Measurements from ENCODE around the gene SHC3. TPM values are rescaled to one million over a fixed set of nuclear protein-coding genes. Genes with fewer than 3 reads are reported as not detected.

The SHC3 gene
- total RNA-seq, 2 donors from 2014 or later: 1.0 to 1.7 TPM

DNA sequence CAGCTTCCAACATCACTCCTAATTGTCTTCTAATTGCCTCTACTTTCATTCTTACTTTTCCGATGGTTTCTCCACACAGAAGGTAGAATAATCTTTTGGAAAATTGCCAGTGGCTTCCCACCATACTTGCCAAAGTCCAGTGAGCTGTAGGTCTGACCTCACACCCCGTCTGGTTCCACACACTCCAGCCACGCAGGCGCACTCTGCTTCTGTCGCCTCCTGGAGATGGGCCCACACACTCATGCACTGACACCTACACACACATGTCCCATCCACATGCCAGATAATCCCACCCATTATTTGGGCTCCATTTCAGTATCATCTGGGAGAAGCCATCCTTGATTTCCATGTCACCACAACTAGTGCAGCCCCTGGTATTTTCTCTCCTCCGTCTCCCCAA is 12.7 kb downstream of the SHC3 start:
- TF ChIP-seq CTCF (IDR thresholded peaks at IDR 0.05): no peak
- Histone ChIP-seq H3K4me1 (no peaks in the 10 kb centered on the region), H3K4me3 (no peak overlapping the region), H3K9me3 (no peaks in the 10 kb centered on the region), H3K27ac (no peak overlapping the region), H3K27me3 (no peaks in the 10 kb centered on the region), H3K36me3 (no peaks in the 10 kb centered on the region)
- no peak for DNase-seq (ENCODE audit: low spot score)

DNA sequence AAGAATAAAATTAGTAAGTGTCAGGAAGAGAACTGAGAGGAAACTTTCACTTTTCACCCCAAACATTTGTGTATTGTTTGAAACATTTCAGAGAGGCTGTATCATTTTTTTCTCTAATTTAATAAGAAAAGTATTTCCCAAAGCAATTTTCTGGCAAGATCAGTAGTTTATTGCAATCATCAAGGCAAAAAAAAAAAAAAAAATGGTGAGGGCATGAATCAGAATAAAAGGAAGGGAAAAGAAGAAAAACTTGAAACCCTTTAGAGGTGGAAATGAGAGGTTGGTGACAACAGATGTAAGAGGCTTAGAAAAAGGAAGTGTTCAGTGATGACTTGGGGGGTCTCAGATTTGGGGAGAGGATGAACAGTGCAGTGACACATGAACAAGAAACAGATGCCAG is 13.3 kb downstream of the SHC3 start:
- no peak for TF ChIP-seq CTCF (IDR thresholded peaks at IDR 0.05)
- no peak overlapping the region for H3K4me3 ChIP-seq
- DNase-seq (ENCODE audit: low spot score): no peak
- no peaks in the 10 kb centered on the region for H3K4me1 ChIP-seq
- H3K27ac ChIP-seq: no peak overlapping the region
- H3K27me3 ChIP-seq: no peaks in the 10 kb centered on the region
- H3K36me3 ChIP-seq: no peaks in the 10 kb centered on the region
- no peaks in the 10 kb centered on the region for H3K9me3 ChIP-seq

DNA sequence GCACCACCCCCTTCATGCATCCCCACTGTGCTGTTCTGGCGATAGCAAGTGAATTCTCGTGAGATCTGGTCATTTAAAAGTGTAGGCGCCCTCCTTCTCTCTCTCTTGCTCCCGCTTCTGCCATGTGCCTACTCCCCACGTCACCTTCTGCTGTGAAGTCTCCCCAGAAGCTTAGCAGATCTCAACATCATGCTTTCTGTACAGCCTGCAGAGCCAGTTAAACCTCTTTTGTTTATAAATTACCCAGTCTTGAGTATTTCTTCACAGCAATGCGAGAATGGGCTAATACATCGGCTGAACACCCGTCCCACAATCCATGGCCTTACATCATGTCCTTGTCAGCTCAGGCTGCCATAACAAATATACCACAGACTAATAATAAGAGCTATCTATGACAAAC is 17.4 kb downstream of the SHC3 start:
- H3K27ac ChIP-seq: no peak overlapping the region
- H3K36me3 ChIP-seq: no peaks in the 10 kb centered on the region
- H3K4me3 ChIP-seq: no peak overlapping the region
- no peaks in the 10 kb centered on the region for H3K4me1 ChIP-seq
- H3K27me3 ChIP-seq: no peaks in the 10 kb centered on the region
- no peak for DNase-seq (ENCODE audit: low spot score)
- no peaks in the 10 kb centered on the region for H3K9me3 ChIP-seq
- TF ChIP-seq CTCF (IDR thresholded peaks at IDR 0.05): no peak

DNA sequence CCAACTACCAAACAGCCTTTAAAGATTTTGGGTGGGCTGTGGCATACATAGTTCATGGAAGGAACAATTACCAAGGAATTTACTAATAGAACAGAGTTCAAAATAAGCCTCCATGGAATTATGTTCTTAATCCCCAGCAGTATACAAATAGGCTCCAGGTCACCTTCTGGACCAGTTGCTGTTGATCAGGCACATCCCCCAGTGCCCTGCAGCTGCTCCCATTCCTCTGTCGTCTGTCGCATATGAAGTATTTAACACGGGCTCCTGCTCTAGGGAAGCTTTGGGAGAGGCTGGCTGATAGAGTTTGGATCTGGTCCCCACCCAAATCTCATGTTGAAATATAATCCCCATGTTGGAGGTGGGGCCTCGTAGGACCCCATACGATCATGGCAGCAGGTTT is 17.8 kb downstream of the SHC3 start:
- Histone ChIP-seq H3K9me3 (no peaks in the 10 kb centered on the region), H3K27ac (no peak overlapping the region), H3K4me1 (no peaks in the 10 kb centered on the region), H3K4me3 (no peak overlapping the region), H3K36me3 (no peaks in the 10 kb centered on the region), H3K27me3 (no peaks in the 10 kb centered on the region)
- no peak for TF ChIP-seq CTCF (IDR thresholded peaks at IDR 0.05)
- DNase-seq (ENCODE audit: low spot score): no peak

DNA sequence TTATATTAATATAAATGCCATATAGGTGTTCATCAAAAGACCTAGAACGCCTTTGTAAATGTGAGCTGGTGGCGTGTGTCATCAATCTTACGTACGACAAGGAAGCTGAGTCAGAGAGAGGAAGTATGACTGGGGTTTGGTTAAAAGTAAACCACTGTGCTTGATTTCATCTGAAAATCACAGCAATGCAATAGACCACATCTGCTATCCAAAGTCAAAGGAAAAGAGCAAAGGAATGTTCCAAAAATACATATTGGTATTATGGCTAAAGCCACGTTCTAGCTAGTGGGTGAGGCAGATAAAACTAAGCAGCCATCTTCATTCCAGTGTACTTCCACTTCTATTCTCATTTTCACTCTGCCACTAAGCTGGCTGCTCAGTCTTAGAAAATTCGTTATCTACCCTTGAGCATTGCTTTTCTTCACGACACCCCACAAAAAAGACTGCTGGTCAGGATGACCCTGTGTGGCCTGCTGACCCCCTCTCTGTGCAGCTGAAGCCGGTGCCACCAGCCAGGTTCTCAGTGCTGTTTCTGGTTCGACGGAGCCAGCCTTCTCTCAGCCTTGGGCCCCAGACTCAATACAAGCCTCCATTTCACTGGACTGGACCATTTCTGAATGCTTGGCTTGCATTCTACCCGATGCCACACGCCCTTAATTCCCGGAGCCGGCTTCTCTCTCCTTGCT is 23.8 kb downstream of the SHC3 start:
- H3K4me1 ChIP-seq: no peaks in the 10 kb centered on the region
- no peak overlapping the region for H3K4me3 ChIP-seq
- H3K27ac ChIP-seq: no peak overlapping the region
- DNase-seq (ENCODE audit: low spot score): no peak
- H3K9me3 ChIP-seq: no peaks in the 10 kb centered on the region
- no peaks in the 10 kb centered on the region for H3K36me3 ChIP-seq
- no peaks in the 10 kb centered on the region for H3K27me3 ChIP-seq
- TF ChIP-seq CTCF (IDR thresholded peaks at IDR 0.05): no peak

- TF ChIP-seq CTCF (IDR thresholded peaks at IDR 0.05): no peak
- no peaks in the 10 kb centered on the region for H3K4me1 ChIP-seq
- H3K9me3 ChIP-seq: no peaks in the 10 kb centered on the region
- no peak overlapping the region for H3K4me3 ChIP-seq
- no peak overlapping the region for H3K27ac ChIP-seq
- DNase-seq (ENCODE audit: low spot score): no peak
- no peaks in the 10 kb centered on the region for H3K27me3 ChIP-seq
- no peaks in the 10 kb centered on the region for H3K36me3 ChIP-seq
Observed at GRCh38 chr9:89154218-89154617, 24.4 kb downstream of the SHC3 start.

Data from right atrium auricular region (tissue), 2 donors.